ENCODE measurements around the gene BICD2. TPM values are rescaled to one million over a fixed set of nuclear protein-coding genes. Genes with fewer than 3 reads are reported as not detected.

BICD2 gene
- total and polyA plus RNA-seq, 2 of the 8 experiments (the other 6 are each of a cell fraction or from before 2014, with no cell fraction given) = 6.6 to 22.8 TPM

GRCh38 chr9:92715488-92716231 is 49.0 kb downstream of the BICD2 start:
- no peak overlapping the region for H3K18ac ChIP-seq (ENCODE audit: extremely low read depth, low read length)
- no peak overlapping the region for H2BK20ac ChIP-seq (ENCODE audit: low read length)
- 88% methylated on average over 17 of the region's 17 CpGs; no CpG with 5 or more reads in 1 of the 2 experiments for WGBS, 2 experiments (ENCODE audit: extremely low coverage in 1 of 2, insufficient coverage in 1 of 2, insufficient read length in 1 of 2, insufficient replicate concordance in 2 of 2, low coverage in 1 of 2, low lambda C conversion rate in 2 of 2, missing lambda C conversion rate in 1 of 2)
- no peaks in the 10 kb centered on the region for H3K9me3 ChIP-seq (ENCODE audit: insufficient read depth in 2 of 2, low read depth in 1 of 2, low read length in 1 of 2)
- DNase-seq (ENCODE audit: low read depth in 1 of 2, low spot score in 2 of 2) = peak in 1 of 2 experiments; percentile 30
- H3K4me1 ChIP-seq (replicated peaks in 1 of 4; ENCODE audit: control insufficient read depth in 3 of 4, insufficient read depth in 4 of 4, low read length in 3 of 4) = no peaks in the 10 kb centered on the region
- no peak overlapping the region for H3K4me2 ChIP-seq (ENCODE audit: insufficient read depth in 1 of 2, low read depth in 2 of 2, low read length in 2 of 2)
- no peak overlapping the region for H2BK120ac ChIP-seq (replicated peaks; ENCODE audit: low read depth, low read length)
- H2AFZ ChIP-seq (ENCODE audit: low read length) = no peak overlapping the region
- no peak for FAIRE-seq
- no peaks in the 10 kb centered on the region for H3K79me2 ChIP-seq (ENCODE audit: control insufficient read depth in 1 of 2, insufficient read depth in 2 of 2, low read length in 2 of 2)
- no peak overlapping the region for H2BK15ac ChIP-seq (ENCODE audit: low read length)
- peaks cover 27 to 50% (median 45%) of the 10 kb centered on the region in 4 experiments for H3K36me3 ChIP-seq (ENCODE audit: control insufficient read depth in 2 of 4, insufficient read depth in 4 of 4, low read length in 3 of 4)
- H3K23me2 ChIP-seq (ENCODE audit: low read depth, low read length) = no peaks in the 10 kb centered on the region
- no peak overlapping the region for H4K91ac ChIP-seq (replicated peaks; ENCODE audit: insufficient read length, low read length)
- no peaks in the 10 kb centered on the region for H3K79me1 ChIP-seq (ENCODE audit: low read depth, low read length)
- H3K23ac ChIP-seq (ENCODE audit: insufficient read length) = no peak overlapping the region
- no peak overlapping the region for H3K56ac ChIP-seq (replicated peaks; ENCODE audit: insufficient read length, low read depth, low read length)
- H3K4me3 ChIP-seq (ENCODE audit: extremely low read depth in 1 of 4, insufficient read depth in 2 of 4, low read depth in 3 of 4, low read length in 4 of 4) = no peak overlapping the region
- H2AK5ac ChIP-seq (ENCODE audit: low read depth, low read length) = no peak overlapping the region
- H4K20me1 ChIP-seq (replicated peaks in 1 of 2; ENCODE audit: control insufficient read depth in 1 of 2, insufficient read depth in 2 of 2, low read length in 2 of 2) = peaks cover 4 to 15% of the 10 kb centered on the region in 2 experiments
- H4K5ac ChIP-seq (ENCODE audit: insufficient read length, low read depth, low read length) = no peak overlapping the region
- ChIA-PET POLR2A (ENCODE audit: partially characterized antibody) (no interaction called here), CTCF (ENCODE audit: partially characterized antibody) (interaction anchor here (0.6 to 11.9 kb wide), 21 partner anchors 9 to 398 kb away, joined by 3 to 236 read pairs (median 5); partner anchors contain the start of gene IPPK)
- H3K27me3 ChIP-seq (replicated peaks in 1 of 4; ENCODE audit: control insufficient read depth in 3 of 4, extremely low read depth in 1 of 4, insufficient read depth in 3 of 4, low read length in 3 of 4) = no peaks in the 10 kb centered on the region
- no peak overlapping the region for H2BK5ac ChIP-seq (ENCODE audit: low read depth, low read length)
- no peak overlapping the region for H3K4ac ChIP-seq (replicated peaks; ENCODE audit: insufficient read length, low read depth, low read length)
- no peak overlapping the region for H3K9ac ChIP-seq (replicated peaks in 1 of 4; ENCODE audit: extremely low read depth in 1 of 4, low read depth in 3 of 4, low read length in 3 of 4)
- H3K14ac ChIP-seq (ENCODE audit: insufficient read length) = no peak overlapping the region
- H3K27ac ChIP-seq (ENCODE audit: low read depth, low read length) = no peak overlapping the region
- TF ChIP-seq RNF2 (IDR thresholded peaks at IDR 0.05; ENCODE audit: borderline replicate concordance, low read depth, low read length, missing control alignments, poor library complexity, severe bottlenecking) (no peak), CHD2 (IDR thresholded peaks at IDR 0.05; ENCODE audit: low read length) (no peak), CREB1 (IDR thresholded peaks at IDR 0.05) (no peak)
- H4K8ac ChIP-seq (ENCODE audit: extremely low read depth, insufficient read depth, low read length) = no peak overlapping the region
- H2BK12ac ChIP-seq (ENCODE audit: low read depth, low read length) = no peak overlapping the region

Measured in H1 (cell line).